Measurements from ENCODE around the gene URI1.

GRCh38 chr19:29897466-29897865 lies 44.6 kb upstream of the URI1 start:
- no peak for TF ChIP-seq POLR2AphosphoS5 (IDR thresholded peaks at IDR 0.05; ENCODE audit: borderline replicate concordance, low read depth, low read length)
- TF ChIP-seq FOXP2 (optimal IDR thresholded peaks at IDR 0.05; ENCODE audit: control extremely low read depth, extremely low read length, insufficient read depth): no peak

Data from SK-N-MC (cell line).